C4-2B (cell line): ENCODE measurements around the gene KLK13.

Experiments
- H3K27ac ChIP-seq: fragments of 450-650 bp; 2 replicates; pipeline ENCODE4 v1.5.1; 2017
- ZFX ChIP-seq: fragments of 450-650 bp; IDR thresholded peaks from 2 replicates; pipeline ENCODE4 v1.6.1; 2017
- TF ChIP-seq, protein P1 (sequence below): fragments of 450-650 bp; conservative IDR thresholded peaks from 2 replicates; pipeline ENCODE4 v1.5.1; 2017; ENCODE audit warnings: mild to moderate bottlenecking

Gene KLK13

DNA sequence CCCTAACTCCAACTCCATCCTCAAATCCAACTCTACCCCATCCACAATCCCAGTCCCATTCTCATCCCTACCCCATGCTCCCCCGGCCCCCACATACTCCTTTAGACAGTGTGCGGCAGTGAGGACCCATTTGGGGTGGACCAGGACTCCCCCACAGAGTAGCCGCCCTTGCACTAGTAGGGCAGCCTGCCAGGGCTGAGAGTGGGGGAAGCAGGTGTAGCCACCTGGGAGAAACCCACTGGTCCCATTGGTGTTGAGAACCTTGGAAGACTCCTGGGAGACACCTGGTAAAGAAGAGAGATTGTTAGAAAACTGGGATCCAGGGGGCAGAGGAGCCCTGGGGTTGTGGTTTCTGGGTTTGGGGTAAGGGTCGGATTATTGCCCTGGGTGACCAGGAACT is 4.6 kb downstream of the KLK13 start:
- no peak overlapping the region for H3K27ac ChIP-seq
- TF ChIP-seq, protein P1, sequence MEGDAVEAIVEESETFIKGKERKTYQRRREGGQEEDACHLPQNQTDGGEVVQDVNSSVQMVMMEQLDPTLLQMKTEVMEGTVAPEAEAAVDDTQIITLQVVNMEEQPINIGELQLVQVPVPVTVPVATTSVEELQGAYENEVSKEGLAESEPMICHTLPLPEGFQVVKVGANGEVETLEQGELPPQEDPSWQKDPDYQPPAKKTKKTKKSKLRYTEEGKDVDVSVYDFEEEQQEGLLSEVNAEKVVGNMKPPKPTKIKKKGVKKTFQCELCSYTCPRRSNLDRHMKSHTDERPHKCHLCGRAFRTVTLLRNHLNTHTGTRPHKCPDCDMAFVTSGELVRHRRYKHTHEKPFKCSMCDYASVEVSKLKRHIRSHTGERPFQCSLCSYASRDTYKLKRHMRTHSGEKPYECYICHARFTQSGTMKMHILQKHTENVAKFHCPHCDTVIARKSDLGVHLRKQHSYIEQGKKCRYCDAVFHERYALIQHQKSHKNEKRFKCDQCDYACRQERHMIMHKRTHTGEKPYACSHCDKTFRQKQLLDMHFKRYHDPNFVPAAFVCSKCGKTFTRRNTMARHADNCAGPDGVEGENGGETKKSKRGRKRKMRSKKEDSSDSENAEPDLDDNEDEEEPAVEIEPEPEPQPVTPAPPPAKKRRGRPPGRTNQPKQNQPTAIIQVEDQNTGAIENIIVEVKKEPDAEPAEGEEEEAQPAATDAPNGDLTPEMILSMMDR = no peak
- TF ChIP-seq ZFX = no peak

DNA sequence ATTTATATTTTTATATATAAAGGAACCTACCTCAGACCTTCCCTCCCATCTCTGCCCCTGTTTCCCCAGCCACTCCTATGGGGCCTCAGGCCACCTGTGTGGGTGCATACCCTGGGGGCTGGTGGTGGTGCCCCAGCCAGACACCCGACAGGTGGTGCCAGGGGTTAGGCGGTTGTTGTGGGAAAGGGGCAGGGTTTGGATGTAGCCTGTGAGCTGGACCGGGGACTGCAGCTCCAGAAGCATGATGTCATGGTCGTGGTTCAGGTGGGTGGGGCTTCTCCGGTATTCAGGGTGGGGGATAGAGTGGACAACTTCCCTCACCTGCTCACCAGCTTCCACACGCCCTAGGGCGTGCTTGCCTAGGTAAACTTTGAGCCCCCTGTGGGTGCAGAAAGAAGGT is 5.2 kb downstream of the KLK13 start:
- TF ChIP-seq, protein P1 = no peak
- TF ChIP-seq ZFX = no peak
- H3K27ac ChIP-seq = no peak overlapping the region

DNA sequence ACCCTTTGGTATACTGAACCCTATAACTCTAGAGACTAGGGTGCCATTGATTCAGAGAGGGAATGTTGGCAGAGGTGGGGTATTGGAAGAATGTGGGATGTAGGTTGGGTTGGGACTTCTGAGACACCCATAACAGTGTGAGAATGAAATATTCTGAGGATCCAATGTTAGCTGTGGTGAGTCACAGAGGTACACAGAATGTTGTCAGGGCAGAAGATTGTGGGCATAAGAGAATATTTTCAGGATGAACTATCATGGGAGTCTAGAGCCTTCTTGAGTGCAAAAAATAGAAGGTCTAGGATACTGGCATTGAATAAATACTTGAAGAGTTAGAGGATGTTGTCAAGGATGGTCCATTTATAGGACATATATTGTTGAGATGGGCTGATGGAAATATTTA is 9.0 kb downstream of the KLK13 start:
- H3K27ac ChIP-seq = no peak overlapping the region
- TF ChIP-seq, protein P1 = no peak
- TF ChIP-seq ZFX = no peak

DNA sequence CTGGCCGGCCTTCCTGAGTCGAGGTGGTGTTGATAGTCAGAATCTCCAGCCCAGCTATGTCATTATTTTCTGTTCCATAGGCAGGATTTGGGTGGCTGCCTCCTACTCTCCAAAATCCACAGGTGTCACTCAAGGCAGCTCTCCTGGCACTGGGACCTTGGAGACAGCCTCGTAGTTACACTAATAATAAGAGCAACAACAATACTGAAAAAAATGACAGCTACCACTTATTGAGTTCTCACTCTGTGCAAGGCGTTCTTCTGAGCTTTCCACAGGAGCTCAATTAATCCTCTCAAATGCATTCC is 17.9 kb downstream of the KLK13 start:
- no peak overlapping the region for H3K27ac ChIP-seq
- no peak for TF ChIP-seq ZFX
- TF ChIP-seq, protein P1 = no peak

DNA sequence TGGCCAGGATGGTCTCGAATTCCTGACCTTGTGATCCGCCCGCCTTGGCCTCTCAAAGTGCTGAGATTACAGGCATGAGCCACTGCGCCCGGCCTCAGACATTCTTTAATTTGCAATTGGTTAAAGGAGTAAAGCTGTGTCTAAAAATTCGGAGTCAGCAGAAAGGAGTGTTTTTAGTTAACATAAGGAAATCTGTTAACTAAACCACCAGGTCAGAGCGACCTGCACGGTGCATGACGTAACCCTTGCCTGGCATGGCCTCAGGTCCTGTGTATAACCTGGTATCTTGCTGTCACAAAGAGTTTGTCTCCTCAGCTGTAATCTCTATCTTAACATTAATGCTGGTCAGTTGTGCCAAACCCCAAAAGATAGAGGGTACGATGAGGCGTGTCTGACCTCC is 20.6 kb downstream of the KLK13 start:
- TF ChIP-seq, protein P1 = no peak
- TF ChIP-seq ZFX = no peak
- H3K27ac ChIP-seq = no peak overlapping the region

DNA sequence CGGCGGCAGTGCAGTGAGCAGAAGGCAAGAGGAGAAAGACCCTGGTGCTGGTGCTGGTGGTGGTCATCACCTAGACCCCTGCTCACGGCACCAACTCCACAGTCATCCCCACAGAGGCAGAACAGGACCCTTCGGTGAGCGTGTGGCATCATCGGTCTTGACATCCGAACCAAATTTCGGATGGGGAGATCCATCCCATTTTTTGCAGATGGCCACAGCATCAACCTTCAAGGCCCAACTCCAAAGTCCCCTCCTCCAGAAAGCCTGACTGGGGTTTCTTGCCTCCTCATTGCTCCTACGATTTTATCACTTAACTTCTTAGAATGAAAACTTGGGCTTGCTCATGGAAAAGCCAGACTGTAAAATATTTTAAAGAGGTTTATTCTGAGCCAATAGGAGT is 21.4 kb downstream of the KLK13 start:
- TF ChIP-seq ZFX = no peak
- TF ChIP-seq, protein P1 = no peak
- H3K27ac ChIP-seq = no peak overlapping the region

DNA sequence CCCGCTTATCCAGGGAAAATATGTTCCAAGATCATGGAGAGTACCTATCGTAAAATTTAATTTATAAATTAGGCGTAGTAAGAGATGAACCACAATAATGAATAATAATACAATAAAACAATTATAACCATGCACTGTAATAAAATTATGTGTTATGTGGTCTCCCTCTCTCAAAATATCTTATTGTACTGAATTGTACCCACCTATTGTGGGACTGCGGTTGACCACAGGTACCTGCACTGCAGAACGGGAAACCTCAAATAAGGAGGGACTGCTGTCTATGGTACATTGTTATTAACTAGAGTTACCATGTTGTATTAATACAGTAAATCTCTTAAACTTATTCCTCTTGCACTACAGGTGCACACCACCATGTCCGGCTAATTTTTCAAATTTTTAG is 24.7 kb downstream of the KLK13 start:
- TF ChIP-seq ZFX = no peak
- TF ChIP-seq, protein P1 = no peak

More for the DNA sequence above, 24.7 kb downstream of the KLK13 start:
- H3K27ac ChIP-seq = no peak overlapping the region
